OCI-LY1 (cell line): ENCODE results near the gene IRS2.

Experiments used
- EZH2 ChIP-seq: fragments of 200-600 bp; sonication (generic), shearing (Covaris generic); IDR thresholded peaks from 2 replicates; pipeline ENCODE4 v1.8.0; 2017; ENCODE audit warnings: borderline replicate concordance, mixed run types, mild to moderate bottlenecking, antibody characterized with exemption, low read length, moderate library complexity, mixed read lengths
- TF ChIP-seq, protein P1 (sequence below): fragments of 200-600 bp; sonication (generic), shearing (Covaris generic); IDR thresholded peaks from 2 replicates; pipeline ENCODE4 v1.5.1; 2017; ENCODE audit warnings: mild to moderate bottlenecking, antibody characterized with exemption, low read length, moderate library complexity, mixed read lengths

DNA sequence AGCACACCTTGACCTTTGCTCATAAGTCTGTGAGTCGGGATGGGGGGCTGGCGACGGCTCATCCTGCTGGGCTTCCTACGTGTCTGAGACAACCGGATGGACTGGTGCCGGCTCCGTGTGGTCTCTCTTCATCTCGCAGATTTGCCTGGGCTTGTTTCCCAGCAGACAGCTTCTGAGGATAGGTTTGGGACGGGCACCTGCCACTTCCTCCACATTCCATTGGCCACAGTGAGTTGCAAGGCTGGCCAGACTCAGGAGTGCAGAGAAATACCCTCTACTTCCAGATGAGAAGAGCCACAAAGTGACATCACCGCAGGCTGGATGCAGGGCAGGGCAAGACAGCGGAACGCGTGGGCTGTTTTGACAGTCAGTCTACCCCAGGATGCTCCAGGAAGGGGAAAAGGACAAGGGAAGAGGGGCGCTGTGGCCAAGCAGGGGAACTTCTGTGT lies 48.1 kb downstream of the IRS2 start:
- no peak for TF ChIP-seq EZH2
- TF ChIP-seq, protein P1, sequence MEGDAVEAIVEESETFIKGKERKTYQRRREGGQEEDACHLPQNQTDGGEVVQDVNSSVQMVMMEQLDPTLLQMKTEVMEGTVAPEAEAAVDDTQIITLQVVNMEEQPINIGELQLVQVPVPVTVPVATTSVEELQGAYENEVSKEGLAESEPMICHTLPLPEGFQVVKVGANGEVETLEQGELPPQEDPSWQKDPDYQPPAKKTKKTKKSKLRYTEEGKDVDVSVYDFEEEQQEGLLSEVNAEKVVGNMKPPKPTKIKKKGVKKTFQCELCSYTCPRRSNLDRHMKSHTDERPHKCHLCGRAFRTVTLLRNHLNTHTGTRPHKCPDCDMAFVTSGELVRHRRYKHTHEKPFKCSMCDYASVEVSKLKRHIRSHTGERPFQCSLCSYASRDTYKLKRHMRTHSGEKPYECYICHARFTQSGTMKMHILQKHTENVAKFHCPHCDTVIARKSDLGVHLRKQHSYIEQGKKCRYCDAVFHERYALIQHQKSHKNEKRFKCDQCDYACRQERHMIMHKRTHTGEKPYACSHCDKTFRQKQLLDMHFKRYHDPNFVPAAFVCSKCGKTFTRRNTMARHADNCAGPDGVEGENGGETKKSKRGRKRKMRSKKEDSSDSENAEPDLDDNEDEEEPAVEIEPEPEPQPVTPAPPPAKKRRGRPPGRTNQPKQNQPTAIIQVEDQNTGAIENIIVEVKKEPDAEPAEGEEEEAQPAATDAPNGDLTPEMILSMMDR = no peak
